HepG2 (cell line): ENCODE measurements around the gene SZRD1. TPM values are rescaled to one million over a fixed set of nuclear protein-coding genes. Genes with fewer than 3 reads are reported as not detected.
A peak's percentile ranks its signal among the peaks of the same experiment; 100 is the strongest.

Source experiments
- ARNT ChIP-seq: fragments of 450-650 bp; IDR thresholded peaks from 2 replicates; pipeline ENCODE4 v1.6.1; 2017
- CENPBD1 ChIP-seq: sonication (generic); formaldehyde crosslinking; IDR thresholded peaks from 2 replicates; pipeline ENCODE4 v1.8.0; 2022; ENCODE audit warnings: missing genetic modification reagents, low read depth, mild to moderate bottlenecking, borderline replicate concordance
- KDM4B ChIP-seq: sonication (generic); formaldehyde crosslinking; IDR thresholded peaks from 2 replicates; pipeline ENCODE4 v1.4.0; 2020; ENCODE audit warnings: missing genetic modification reagents
- MAF1 ChIP-seq: sonication (generic); formaldehyde crosslinking; IDR thresholded peaks from 2 replicates; pipeline ENCODE4 v1.5.0; 2020; ENCODE audit warnings: missing genetic modification reagents, borderline replicate concordance
- SAP130 ChIP-seq: IDR thresholded peaks from 2 replicates; pipeline ENCODE4 v1.6.1; 2016; ENCODE audit warnings: low read depth
- SSRP1 ChIP-seq: IDR thresholded peaks from 2 replicates; pipeline ENCODE4 v1.6.1; 2016; ENCODE audit warnings: control low read depth
- SUZ12 ChIP-seq: fragments of 150-350 bp; IDR thresholded peaks from 2 replicates; pipeline ENCODE4 v1.6.1; 2014; ENCODE audit warnings: low read depth, low read length
- TARDBP ChIP-seq: sonication (generic); formaldehyde crosslinking; IDR thresholded peaks from 2 replicates; pipeline ENCODE4 v1.8.0; 2022; ENCODE audit warnings: mild to moderate bottlenecking, missing genetic modification reagents
- TBX2 ChIP-seq: sonication (generic); formaldehyde crosslinking; IDR thresholded peaks from 2 replicates; pipeline ENCODE4 v1.5.0; 2020; ENCODE audit warnings: missing genetic modification reagents, mild to moderate bottlenecking, borderline replicate concordance
- ZMAT3 ChIP-seq: sonication (generic); formaldehyde crosslinking; conservative IDR thresholded peaks from 2 replicates; pipeline ENCODE4 v1.7.0; 2021; ENCODE audit warnings: missing genetic modification reagents
- ZMYM3 ChIP-seq: sonication (generic); formaldehyde crosslinking; IDR thresholded peaks from 2 replicates; pipeline ENCODE4 v1.5.1; 2020; ENCODE audit warnings: mild to moderate bottlenecking, missing genetic modification reagents
- ZNF124 ChIP-seq: sonication (generic); formaldehyde crosslinking; IDR thresholded peaks from 2 replicates; pipeline ENCODE4 v1.4.0; 2020; ENCODE audit warnings: missing genetic modification reagents
- ZNF224 ChIP-seq: sonication (generic); formaldehyde crosslinking; IDR thresholded peaks from 2 replicates; pipeline ENCODE4 v1.5.0; 2020; ENCODE audit warnings: mild to moderate bottlenecking, missing genetic modification reagents
- ZNF225 ChIP-seq: sonication (generic); formaldehyde crosslinking; IDR thresholded peaks from 2 replicates; pipeline ENCODE4 v1.4.0; 2020; ENCODE audit warnings: mild to moderate bottlenecking, missing genetic modification reagents
- ZNF253 ChIP-seq: sonication (generic); formaldehyde crosslinking; IDR thresholded peaks from 2 replicates; pipeline ENCODE4 v1.8.0; 2022; ENCODE audit warnings: mild to moderate bottlenecking, missing genetic modification reagents, borderline replicate concordance
- ZNF598 ChIP-seq: sonication (generic); formaldehyde crosslinking; IDR thresholded peaks from 2 replicates; pipeline ENCODE4 v1.5.1; 2020; ENCODE audit warnings: mild to moderate bottlenecking, missing genetic modification reagents, borderline replicate concordance
- ZNF605 ChIP-seq: sonication (generic); formaldehyde crosslinking; IDR thresholded peaks from 2 replicates; pipeline ENCODE4 v1.8.0; 2022; ENCODE audit warnings: mild to moderate bottlenecking, missing genetic modification reagents
- ZNF782 ChIP-seq: sonication (generic); formaldehyde crosslinking; IDR thresholded peaks from 2 replicates; pipeline ENCODE4 v1.4.0; 2020; ENCODE audit warnings: missing genetic modification reagents, mild to moderate bottlenecking, borderline replicate concordance
- ZNF792 ChIP-seq: IDR thresholded peaks from 2 replicates; pipeline ENCODE4 v1.6.1; 2016
- ZSCAN12 ChIP-seq: sonication (generic); formaldehyde crosslinking; IDR thresholded peaks from 2 replicates; pipeline ENCODE4 v1.9.0; 2021; ENCODE audit warnings: mild to moderate bottlenecking, missing genetic modification reagents
- polyA plus RNA-seq, 8 experiments: library from polyadenylated mRNA; depleted of rRNA in 3 of 8; stranded (reverse) in 7 of 8; unstranded in 1 of 8; fragments of >200 nt; fragmentation: Illumina TruSeq in 4 of 8; extraction: Trizol in 4 of 8; gene quantifications; 2 replicates each; pipeline versions ENCODE4 v1.2.1 to v1.2.3, GENCODE V29; 2011 to 2016; ENCODE audit warnings: low read depth in 4 of 8, missing spikeins in 1 of 8, mixed read lengths in 1 of 8; ENCODE audit not compliant: insufficient read depth in 1 of 8
- total RNA-seq, 5 experiments: library from RNA; depleted of rRNA; stranded (reverse); fragments of >200 nt; fragmentation: Illumina TruSeq; extraction: Trizol; gene quantifications; 2 replicates each; pipeline ENCODE4 v1.2.3, GENCODE V29; 2016; ENCODE audit warnings: low read depth in 1 of 5
- TF ChIP-seq, protein P1 (sequence below): sonication (generic); formaldehyde crosslinking; IDR thresholded peaks from 2 replicates; pipeline ENCODE4 v1.5.0; 2020; ENCODE audit warnings: mild to moderate bottlenecking, missing genetic modification reagents
- TF ChIP-seq, protein P2 (sequence below): IDR thresholded peaks from 2 replicates; pipeline ENCODE4 v1.6.1; 2016; ENCODE audit warnings: missing compliant biosample characterization, missing genetic modification reagents, borderline replicate concordance
- TF ChIP-seq, protein P3 (sequence below): sonication (generic); formaldehyde crosslinking; IDR thresholded peaks from 2 replicates; pipeline ENCODE4 v1.5.1; 2020; ENCODE audit warnings: mild to moderate bottlenecking, missing genetic modification reagents, moderate library complexity

The SZRD1 gene
- total and polyA plus RNA-seq, 2 of the 13 experiments (the other 11 are each of a cell fraction or from before 2014, with no cell fraction given) = 28.5 to 41.4 TPM

DNA sequence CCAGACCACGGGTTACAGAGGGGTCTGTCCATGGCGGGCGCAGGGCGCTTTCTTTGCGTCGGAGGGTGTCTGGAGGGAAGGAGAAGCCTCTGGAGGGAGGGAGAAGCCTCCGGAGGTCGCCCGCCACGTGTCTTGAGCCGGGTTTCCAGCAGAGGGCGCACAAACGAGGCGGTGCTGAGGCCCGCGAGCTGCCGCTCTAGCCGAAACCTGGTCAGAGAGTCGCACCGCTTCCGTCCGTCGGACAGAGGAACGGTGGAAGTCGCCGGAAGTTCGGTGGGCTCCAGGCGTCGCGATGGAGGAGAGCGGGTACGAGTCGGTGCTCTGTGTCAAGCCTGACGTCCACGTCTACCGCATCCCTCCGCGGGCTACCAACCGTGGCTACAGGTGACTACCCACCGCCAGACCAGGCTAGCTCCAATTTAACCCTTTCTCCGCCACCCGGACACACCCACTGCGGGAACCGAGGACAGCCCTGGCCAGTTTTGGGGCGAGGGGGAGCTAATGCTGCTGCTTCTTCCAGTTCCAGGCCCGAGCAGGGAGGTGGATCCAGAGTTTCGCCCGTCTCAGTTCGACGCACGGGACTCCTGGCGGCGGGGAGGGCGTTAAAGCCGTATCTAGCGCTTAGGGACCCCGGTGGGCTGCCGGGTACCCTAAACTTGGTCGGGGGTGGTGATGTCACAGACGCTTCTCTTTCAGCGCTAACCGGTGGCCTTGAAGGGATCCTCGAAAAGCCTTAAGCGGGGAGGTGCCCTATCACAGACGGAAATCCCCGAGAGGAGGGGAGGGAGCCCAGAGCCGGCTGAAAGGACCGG lies 73.6 kb downstream of the SZRD1 start, which contains the start of gene NECAP2 (continued):
- no peak for TF ChIP-seq ZNF225 (CRISPR knock-in tag)
- TF ChIP-seq TBX2 = peak; percentile 92
- no peak for TF ChIP-seq ZNF224 (CRISPR knock-in tag)
- TF ChIP-seq SAP130 (CRISPR knock-in tag) = peak; percentile 96
- peak; percentile 95; the same call in 1 of the 2 replicates for TF ChIP-seq KDM4B (CRISPR knock-in tag)
- TF ChIP-seq ZNF124 (CRISPR knock-in tag) = peak; percentile 86
- TF ChIP-seq, protein P1, sequence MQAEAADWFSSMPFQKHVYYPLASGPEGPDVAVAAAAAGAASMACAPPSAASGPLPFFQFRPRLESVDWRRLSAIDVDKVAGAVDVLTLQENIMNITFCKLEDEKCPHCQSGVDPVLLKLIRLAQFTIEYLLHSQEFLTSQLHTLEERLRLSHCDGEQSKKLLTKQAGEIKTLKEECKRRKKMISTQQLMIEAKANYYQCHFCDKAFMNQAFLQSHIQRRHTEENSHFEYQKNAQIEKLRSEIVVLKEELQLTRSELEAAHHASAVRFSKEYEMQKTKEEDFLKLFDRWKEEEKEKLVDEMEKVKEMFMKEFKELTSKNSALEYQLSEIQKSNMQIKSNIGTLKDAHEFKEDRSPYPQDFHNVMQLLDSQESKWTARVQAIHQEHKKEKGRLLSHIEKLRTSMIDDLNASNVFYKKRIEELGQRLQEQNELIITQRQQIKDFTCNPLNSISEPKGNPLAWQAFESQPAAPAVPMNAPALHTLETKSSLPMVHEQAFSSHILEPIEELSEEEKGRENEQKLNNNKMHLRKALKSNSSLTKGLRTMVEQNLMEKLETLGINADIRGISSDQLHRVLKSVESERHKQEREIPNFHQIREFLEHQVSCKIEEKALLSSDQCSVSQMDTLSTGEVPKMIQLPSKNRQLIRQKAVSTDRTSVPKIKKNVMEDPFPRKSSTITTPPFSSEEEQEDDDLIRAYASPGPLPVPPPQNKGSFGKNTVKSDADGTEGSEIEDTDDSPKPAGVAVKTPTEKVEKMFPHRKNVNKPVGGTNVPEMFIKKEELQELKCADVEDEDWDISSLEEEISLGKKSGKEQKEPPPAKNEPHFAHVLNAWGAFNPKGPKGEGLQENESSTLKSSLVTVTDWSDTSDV (CRISPR knock-in tag) = 0 out of 2 replicates have a peak, but pooled peaks have one; percentile 41
- TF ChIP-seq ZNF782 = peak; percentile 91
- no peak for TF ChIP-seq SUZ12
- no peak for TF ChIP-seq ZSCAN12 (CRISPR knock-in tag)
- TF ChIP-seq, protein P2, sequence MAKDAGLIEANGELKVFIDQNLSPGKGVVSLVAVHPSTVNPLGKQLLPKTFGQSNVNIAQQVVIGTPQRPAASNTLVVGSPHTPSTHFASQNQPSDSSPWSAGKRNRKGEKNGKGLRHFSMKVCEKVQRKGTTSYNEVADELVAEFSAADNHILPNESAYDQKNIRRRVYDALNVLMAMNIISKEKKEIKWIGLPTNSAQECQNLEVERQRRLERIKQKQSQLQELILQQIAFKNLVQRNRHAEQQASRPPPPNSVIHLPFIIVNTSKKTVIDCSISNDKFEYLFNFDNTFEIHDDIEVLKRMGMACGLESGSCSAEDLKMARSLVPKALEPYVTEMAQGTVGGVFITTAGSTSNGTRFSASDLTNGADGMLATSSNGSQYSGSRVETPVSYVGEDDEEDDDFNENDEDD = peak; percentile 86; the same call in 1 of the 2 replicates
- TF ChIP-seq ZNF253 (CRISPR knock-in tag) = peak; percentile 75; the same call in 1 of the 2 replicates
- TF ChIP-seq CENPBD1 (CRISPR knock-in tag) = no peak; the same call in 1 of the 2 replicates
- peak; percentile 72; the same call in 1 of the 2 replicates for TF ChIP-seq ZMYM3
- TF ChIP-seq, protein P3, sequence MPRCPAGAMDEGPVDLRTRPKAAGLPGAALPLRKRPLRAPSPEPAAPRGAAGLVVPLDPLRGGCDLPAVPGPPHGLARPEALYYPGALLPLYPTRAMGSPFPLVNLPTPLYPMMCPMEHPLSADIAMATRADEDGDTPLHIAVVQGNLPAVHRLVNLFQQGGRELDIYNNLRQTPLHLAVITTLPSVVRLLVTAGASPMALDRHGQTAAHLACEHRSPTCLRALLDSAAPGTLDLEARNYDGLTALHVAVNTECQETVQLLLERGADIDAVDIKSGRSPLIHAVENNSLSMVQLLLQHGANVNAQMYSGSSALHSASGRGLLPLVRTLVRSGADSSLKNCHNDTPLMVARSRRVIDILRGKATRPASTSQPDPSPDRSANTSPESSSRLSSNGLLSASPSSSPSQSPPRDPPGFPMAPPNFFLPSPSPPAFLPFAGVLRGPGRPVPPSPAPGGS (CRISPR knock-in tag) = peak; percentile 37; the same call in 1 of the 2 replicates
- TF ChIP-seq MAF1 = 0 out of 2 replicates have a peak, but pooled peaks have one; percentile 23
- no peak for TF ChIP-seq ARNT
- TF ChIP-seq ZNF605 (CRISPR knock-in tag) = peak; percentile 87; the same call in 1 of the 2 replicates
- TF ChIP-seq ZNF598 (CRISPR knock-in tag) = no peak
- TF ChIP-seq TARDBP = peak; percentile 76
- TF ChIP-seq ZMAT3 (CRISPR knock-in tag) = peak; percentile 94; the same call in 1 of the 2 replicates
- no peak for TF ChIP-seq SSRP1 (CRISPR knock-in tag)
- peak; percentile 84 for TF ChIP-seq ZNF792 (CRISPR knock-in tag)
